AG04449 (cell line): ENCODE results near the gene TUBD1.
"Not testable (repeated sequence)": the region's sequence is repeated elsewhere in the genome, so short reads cannot be mapped to it uniquely, and the experiment has no call there.

Experiments
- CTCF ChIA-PET: fragments of 350-600 bp; formaldehyde crosslinking; extraction: SDS; loops from one replicate; lab custom pipeline; 2021; ENCODE audit warnings: antibody characterized with exemption; lab: Yijun Ruan, JAX
- POLR2A ChIA-PET: fragments of 400-600, 350-600 bp; formaldehyde crosslinking; extraction: SDS; loops from one replicate; lab custom pipeline; 2020; ENCODE audit warnings: antibody characterized with exemption, inconsistent platforms; lab: Yijun Ruan, JAX
- DNase-seq: peaks from one replicate; pipeline ENCODE4 v3.0.0-alpha.2; 2010; ENCODE audit warnings: low read depth, low spot score
- H3K4me3 ChIP-seq: 2 replicates; pipeline ENCODE4 v1.5.1; 2011; ENCODE audit warnings: low read depth, mild to moderate bottlenecking, control low read depth, low read length
- CTCF ChIP-seq: IDR thresholded peaks from one replicate; pipeline ENCODE4 v1.5.1; 2011; ENCODE audit warnings: mild to moderate bottlenecking, moderate library complexity, low read length, control low read depth, inconsistent platforms; ENCODE audit not compliant: insufficient read depth; ENCODE audit errors: missing control alignments

The TUBD1 gene

GRCh38 chr17:59853168-59853918 is 39.4 kb downstream of the TUBD1 start:
- DNase-seq: peak; percentile 87
- ChIA-PET CTCF (interaction anchor here (1.1 to 1.2 kb wide), 4 partner anchors 12 to 129 kb away, joined by 3 read pairs; no protein-coding TSS in a partner anchor), POLR2A (interaction anchor here (0.6 to 2.6 kb wide), 5 partner anchors 10 to 100 kb away, joined by 3 to 13 read pairs (median 4); no protein-coding TSS in a partner anchor)
- peak; percentile 17 for TF ChIP-seq CTCF
- no peak overlapping the region for H3K4me3 ChIP-seq

GRCh38 chr17:59852847-59853167 is 39.9 kb downstream of the TUBD1 start:
- not testable (repeated sequence) for H3K4me3 ChIP-seq, DNase-seq
- ChIA-PET POLR2A (interaction anchor here (0.8 to 2.6 kb wide), 5 partner anchors 8 to 100 kb away, joined by 4 to 13 read pairs (median 4); no protein-coding TSS in a partner anchor), CTCF (interaction anchor here (1.2 kb wide), 2 partner anchors 61 to 119 kb away, joined by 3 read pairs; no protein-coding TSS in a partner anchor)

GRCh38 chr17:59851439-59852375 is 41.0 kb downstream of the TUBD1 start:
- ChIA-PET POLR2A (interaction anchor here (0.8 to 2.6 kb wide), 3 partner anchors 7 to 65 kb away, joined by 3 to 13 read pairs (median 4); no protein-coding TSS in a partner anchor), CTCF (no interaction called here)
- H3K4me3 ChIP-seq: peak overlapping the region; percentile 19; the same call in 1 of the 2 replicates
- TF ChIP-seq CTCF: no peak
- DNase-seq: no peak

- POLR2A ChIA-PET: interaction anchor here (0.7 to 13.4 kb wide), 2 partner anchors 62 to 89 kb away, joined by 3 to 222 read pairs; no protein-coding TSS in a partner anchor
- CTCF ChIA-PET: interaction anchor here (0.9 kb wide), 1 partner anchor 10 kb away, joined by 3 read pairs; no protein-coding TSS in a partner anchor
- not testable (repeated sequence) for DNase-seq, H3K4me3 ChIP-seq
Observed at GRCh38 chr17:59850311-59850710, 42.4 kb downstream of the TUBD1 start.

- no peak overlapping the region for H3K4me3 ChIP-seq
- POLR2A ChIA-PET: interaction anchor here (12.6 to 13.4 kb wide), 2 partner anchors 87 to 95 kb away, joined by 222 to 449 read pairs; no protein-coding TSS in a partner anchor
- CTCF ChIA-PET: no interaction called here
- DNase-seq: no peak
- no peak for TF ChIP-seq CTCF
Observed at GRCh38 chr17:59848778-59849177, 44.0 kb downstream of the TUBD1 start.

GRCh38 chr17:59848385-59848668 is 44.4 kb downstream of the TUBD1 start:
- H3K4me3 ChIP-seq: no peak overlapping the region
- TF ChIP-seq CTCF: no peak
- DNase-seq: no peak
- CTCF ChIA-PET: no interaction called here
- POLR2A ChIA-PET: interaction anchor here (12.6 to 13.4 kb wide), 2 partner anchors 87 to 95 kb away, joined by 222 to 449 read pairs; no protein-coding TSS in a partner anchor
